ENCODE data around the gene ZNF516. TPM values are rescaled to one million over a fixed set of nuclear protein-coding genes. Genes with fewer than 3 reads are reported as not detected.
A peak's percentile ranks its signal among the peaks of the same experiment; 100 is the strongest.

Gene ZNF516
- polyA plus RNA-seq, 2 of the 4 experiments (the other 2 are of a cell fraction): 3.9 to 4.9 TPM

DNA sequence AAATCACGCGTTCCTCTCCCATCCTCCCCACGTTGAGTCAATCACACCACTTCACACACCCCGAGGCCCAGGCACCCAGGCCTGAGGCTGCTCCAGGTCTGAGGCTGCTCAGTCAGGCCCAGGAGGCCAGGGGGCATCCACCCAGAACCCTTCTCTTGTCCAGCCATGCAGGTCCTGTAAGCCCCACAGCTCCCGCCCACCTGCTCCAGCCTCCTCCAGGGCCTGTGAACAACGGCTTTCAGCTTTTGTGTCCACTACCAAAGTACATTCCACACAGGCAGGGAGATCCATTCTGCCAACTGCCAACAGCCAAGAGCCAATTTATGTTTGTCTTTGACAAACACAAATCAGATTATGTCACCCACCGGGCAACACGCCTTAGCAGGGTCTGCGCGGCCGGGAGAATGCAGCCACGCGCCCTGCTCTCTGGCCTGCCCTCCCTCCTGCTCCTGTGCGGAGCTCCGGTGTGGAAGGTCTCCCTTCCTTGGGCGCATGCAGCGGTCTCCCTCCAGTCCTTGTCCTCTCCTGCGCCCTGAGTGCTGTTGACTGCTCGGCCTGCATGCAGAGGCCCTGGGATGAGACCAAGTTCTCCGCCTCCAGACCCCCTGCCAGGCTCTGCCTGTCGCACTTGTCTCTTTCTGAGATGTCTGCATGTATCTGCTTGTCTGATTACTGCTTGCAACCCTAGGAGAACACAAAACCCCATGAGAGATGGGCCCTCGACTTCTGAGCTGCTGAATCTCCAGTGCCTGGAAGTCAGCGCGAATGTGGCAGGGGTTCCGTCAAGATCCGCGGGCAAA is 146.6 kb downstream of the ZNF516 start:
- ChIA-PET POLR2A (no interaction called here), CTCF (interaction anchor here (0.7 to 1.5 kb wide), 6 partner anchors 9 to 353 kb away, joined by 3 to 5 read pairs (median 3); no protein-coding TSS in a partner anchor)
- H3K4me2 ChIP-seq: peak overlapping the region; percentile 63; the same call in 2 of the 3 replicates
- no peaks in the 10 kb centered on the region for H3K9me3 ChIP-seq
- FAIRE-seq (no peak), DNase-seq (ENCODE audit: low read depth in 1 of 2, low spot score in 1 of 2) (no peak), ATAC-seq (peak in 1 of 2 experiments; percentile 39; a peak in 3 of 6 replicates)
- H3K27ac ChIP-seq: no peak overlapping the region
- no peak overlapping the region for H3K4me3 ChIP-seq
- no peak for TF ChIP-seq MAZ (IDR thresholded peaks at IDR 0.05; ENCODE audit: borderline replicate concordance, low read depth, low read length)
- no peak for TF ChIP-seq KDM1A (IDR thresholded peaks at IDR 0.05; ENCODE audit: low read depth)
- TF ChIP-seq, protein P1, sequence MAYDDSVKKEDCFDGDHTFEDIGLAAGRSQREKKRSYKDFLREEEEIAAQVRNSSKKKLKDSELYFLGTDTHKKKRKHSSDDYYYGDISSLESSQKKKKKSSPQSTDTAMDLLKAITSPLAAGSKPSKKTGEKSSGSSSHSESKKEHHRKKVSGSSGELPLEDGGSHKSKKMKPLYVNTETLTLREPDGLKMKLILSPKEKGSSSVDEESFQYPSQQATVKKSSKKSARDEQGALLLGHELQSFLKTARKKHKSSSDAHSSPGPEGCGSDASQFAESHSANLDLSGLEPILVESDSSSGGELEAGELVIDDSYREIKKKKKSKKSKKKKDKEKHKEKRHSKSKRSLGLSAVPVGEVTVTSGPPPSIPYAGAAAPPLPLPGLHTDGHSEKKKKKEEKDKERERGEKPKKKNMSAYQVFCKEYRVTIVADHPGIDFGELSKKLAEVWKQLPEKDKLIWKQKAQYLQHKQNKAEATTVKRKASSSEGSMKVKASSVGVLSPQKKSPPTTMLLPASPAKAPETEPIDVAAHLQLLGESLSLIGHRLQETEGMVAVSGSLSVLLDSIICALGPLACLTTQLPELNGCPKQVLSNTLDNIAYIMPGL (CRISPR knock-in tag; IDR thresholded peaks at IDR 0.05; ENCODE audit: borderline replicate concordance): no peak
- no peak for TF ChIP-seq HDAC2 (IDR thresholded peaks at IDR 0.05)
- TF ChIP-seq HOXB5 (CRISPR knock-in tag; IDR thresholded peaks at IDR 0.05): no peak
- TF ChIP-seq, protein P2, sequence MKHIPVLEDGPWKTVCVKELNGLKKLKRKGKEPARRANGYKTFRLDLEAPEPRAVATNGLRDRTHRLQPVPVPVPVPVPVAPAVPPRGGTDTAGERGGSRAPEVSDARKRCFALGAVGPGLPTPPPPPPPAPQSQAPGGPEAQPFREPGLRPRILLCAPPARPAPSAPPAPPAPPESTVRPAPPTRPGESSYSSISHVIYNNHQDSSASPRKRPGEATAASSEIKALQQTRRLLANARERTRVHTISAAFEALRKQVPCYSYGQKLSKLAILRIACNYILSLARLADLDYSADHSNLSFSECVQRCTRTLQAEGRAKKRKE (CRISPR knock-in tag; IDR thresholded peaks at IDR 0.05; ENCODE audit: low read depth): no peak
- 73% methylated on average over 17 of the region's 27 CpGs for WGBS (ENCODE audit: missing lambda C conversion rate)
- no peaks in the 10 kb centered on the region for H3K4me1 ChIP-seq

DNA sequence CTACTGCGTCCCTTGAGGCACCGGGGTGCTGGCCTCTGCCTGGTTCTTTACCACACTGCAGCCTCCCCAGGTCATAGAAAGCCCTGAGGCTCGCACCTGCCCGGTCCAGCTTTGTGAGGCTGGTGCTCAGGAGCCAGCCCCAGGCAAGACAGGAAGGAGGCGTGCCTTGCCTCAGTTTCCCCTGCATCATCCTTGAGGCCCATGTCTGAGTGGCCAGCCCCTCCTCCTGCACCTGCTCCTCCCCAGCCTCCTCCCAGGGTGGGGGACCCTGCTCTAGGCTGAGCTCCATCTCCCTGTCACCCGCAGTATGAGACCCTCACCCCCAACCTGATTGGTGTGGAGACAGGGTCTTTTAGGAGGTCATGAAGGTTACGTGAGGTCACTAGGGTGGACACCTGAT is 147.7 kb downstream of the ZNF516 start:
- POLR2A ChIA-PET: no interaction called here
- H3K4me2 ChIP-seq: no peak overlapping the region
- FAIRE-seq (no peak), ATAC-seq (no peak), DNase-seq (ENCODE audit: low read depth in 1 of 2, low spot score in 1 of 2) (no peak)
- H3K27ac ChIP-seq: no peak overlapping the region
- H3K9me3 ChIP-seq: no peaks in the 10 kb centered on the region
- CTCF ChIA-PET: interaction anchor here (1.4 to 1.5 kb wide), 2 partner anchors 90 to 175 kb away, joined by 3 read pairs; no protein-coding TSS in a partner anchor
- WGBS (ENCODE audit: missing lambda C conversion rate): 50% methylated on average over 1 of the region's 7 CpGs
- H3K4me3 ChIP-seq: no peak overlapping the region
- H3K4me1 ChIP-seq: no peaks in the 10 kb centered on the region
- no peak for TF ChIP-seq HDAC2 (IDR thresholded peaks at IDR 0.05)
- TF ChIP-seq FOXS1 (CRISPR knock-in tag; IDR thresholded peaks at IDR 0.05): no peak
- no peak for TF ChIP-seq CBX8 (IDR thresholded peaks at IDR 0.05)
- no peak for TF ChIP-seq POLR2AphosphoS2 (conservative IDR thresholded peaks at IDR 0.05; ENCODE audit: low read length)
- no peak for TF ChIP-seq ZSCAN20 (CRISPR knock-in tag; IDR thresholded peaks at IDR 0.05)
- TF ChIP-seq, protein P2 (CRISPR knock-in tag; IDR thresholded peaks at IDR 0.05; ENCODE audit: low read depth): no peak
- TF ChIP-seq, protein P3, sequence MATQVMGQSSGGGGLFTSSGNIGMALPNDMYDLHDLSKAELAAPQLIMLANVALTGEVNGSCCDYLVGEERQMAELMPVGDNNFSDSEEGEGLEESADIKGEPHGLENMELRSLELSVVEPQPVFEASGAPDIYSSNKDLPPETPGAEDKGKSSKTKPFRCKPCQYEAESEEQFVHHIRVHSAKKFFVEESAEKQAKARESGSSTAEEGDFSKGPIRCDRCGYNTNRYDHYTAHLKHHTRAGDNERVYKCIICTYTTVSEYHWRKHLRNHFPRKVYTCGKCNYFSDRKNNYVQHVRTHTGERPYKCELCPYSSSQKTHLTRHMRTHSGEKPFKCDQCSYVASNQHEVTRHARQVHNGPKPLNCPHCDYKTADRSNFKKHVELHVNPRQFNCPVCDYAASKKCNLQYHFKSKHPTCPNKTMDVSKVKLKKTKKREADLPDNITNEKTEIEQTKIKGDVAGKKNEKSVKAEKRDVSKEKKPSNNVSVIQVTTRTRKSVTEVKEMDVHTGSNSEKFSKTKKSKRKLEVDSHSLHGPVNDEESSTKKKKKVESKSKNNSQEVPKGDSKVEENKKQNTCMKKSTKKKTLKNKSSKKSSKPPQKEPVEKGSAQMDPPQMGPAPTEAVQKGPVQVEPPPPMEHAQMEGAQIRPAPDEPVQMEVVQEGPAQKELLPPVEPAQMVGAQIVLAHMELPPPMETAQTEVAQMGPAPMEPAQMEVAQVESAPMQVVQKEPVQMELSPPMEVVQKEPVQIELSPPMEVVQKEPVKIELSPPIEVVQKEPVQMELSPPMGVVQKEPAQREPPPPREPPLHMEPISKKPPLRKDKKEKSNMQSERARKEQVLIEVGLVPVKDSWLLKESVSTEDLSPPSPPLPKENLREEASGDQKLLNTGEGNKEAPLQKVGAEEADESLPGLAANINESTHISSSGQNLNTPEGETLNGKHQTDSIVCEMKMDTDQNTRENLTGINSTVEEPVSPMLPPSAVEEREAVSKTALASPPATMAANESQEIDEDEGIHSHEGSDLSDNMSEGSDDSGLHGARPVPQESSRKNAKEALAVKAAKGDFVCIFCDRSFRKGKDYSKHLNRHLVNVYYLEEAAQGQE (IDR thresholded peaks at IDR 0.05): no peak
- TF ChIP-seq, protein P4, sequence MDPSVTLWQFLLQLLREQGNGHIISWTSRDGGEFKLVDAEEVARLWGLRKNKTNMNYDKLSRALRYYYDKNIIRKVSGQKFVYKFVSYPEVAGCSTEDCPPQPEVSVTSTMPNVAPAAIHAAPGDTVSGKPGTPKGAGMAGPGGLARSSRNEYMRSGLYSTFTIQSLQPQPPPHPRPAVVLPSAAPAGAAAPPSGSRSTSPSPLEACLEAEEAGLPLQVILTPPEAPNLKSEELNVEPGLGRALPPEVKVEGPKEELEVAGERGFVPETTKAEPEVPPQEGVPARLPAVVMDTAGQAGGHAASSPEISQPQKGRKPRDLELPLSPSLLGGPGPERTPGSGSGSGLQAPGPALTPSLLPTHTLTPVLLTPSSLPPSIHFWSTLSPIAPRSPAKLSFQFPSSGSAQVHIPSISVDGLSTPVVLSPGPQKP (IDR thresholded peaks at IDR 0.05; ENCODE audit: low read depth, low read length): no peak
- no peak for TF ChIP-seq JUNB (IDR thresholded peaks at IDR 0.05)
- TF ChIP-seq, protein P5, sequence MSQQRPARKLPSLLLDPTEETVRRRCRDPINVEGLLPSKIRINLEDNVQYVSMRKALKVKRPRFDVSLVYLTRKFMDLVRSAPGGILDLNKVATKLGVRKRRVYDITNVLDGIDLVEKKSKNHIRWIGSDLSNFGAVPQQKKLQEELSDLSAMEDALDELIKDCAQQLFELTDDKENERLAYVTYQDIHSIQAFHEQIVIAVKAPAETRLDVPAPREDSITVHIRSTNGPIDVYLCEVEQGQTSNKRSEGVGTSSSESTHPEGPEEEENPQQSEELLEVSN (IDR thresholded peaks at IDR 0.05; ENCODE audit: borderline replicate concordance, low read depth): no peak
- no peak for TF ChIP-seq NPAS2 (CRISPR knock-in tag; IDR thresholded peaks at IDR 0.05; ENCODE audit: borderline replicate concordance)
- TF ChIP-seq BHLHE40 (IDR thresholded peaks at IDR 0.05; ENCODE audit: low read depth, low read length): no peak
- TF ChIP-seq, protein P6, sequence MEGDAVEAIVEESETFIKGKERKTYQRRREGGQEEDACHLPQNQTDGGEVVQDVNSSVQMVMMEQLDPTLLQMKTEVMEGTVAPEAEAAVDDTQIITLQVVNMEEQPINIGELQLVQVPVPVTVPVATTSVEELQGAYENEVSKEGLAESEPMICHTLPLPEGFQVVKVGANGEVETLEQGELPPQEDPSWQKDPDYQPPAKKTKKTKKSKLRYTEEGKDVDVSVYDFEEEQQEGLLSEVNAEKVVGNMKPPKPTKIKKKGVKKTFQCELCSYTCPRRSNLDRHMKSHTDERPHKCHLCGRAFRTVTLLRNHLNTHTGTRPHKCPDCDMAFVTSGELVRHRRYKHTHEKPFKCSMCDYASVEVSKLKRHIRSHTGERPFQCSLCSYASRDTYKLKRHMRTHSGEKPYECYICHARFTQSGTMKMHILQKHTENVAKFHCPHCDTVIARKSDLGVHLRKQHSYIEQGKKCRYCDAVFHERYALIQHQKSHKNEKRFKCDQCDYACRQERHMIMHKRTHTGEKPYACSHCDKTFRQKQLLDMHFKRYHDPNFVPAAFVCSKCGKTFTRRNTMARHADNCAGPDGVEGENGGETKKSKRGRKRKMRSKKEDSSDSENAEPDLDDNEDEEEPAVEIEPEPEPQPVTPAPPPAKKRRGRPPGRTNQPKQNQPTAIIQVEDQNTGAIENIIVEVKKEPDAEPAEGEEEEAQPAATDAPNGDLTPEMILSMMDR (IDR thresholded peaks at IDR 0.05): no peak
- no peak for TF ChIP-seq JUN (IDR thresholded peaks at IDR 0.05)
- TF ChIP-seq, protein P7, sequence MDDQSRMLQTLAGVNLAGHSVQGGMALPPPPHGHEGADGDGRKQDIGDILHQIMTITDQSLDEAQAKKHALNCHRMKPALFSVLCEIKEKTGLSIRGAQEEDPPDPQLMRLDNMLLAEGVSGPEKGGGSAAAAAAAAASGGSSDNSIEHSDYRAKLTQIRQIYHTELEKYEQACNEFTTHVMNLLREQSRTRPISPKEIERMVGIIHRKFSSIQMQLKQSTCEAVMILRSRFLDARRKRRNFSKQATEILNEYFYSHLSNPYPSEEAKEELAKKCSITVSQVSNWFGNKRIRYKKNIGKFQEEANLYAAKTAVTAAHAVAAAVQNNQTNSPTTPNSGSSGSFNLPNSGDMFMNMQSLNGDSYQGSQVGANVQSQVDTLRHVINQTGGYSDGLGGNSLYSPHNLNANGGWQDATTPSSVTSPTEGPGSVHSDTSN (IDR thresholded peaks at IDR 0.05): no peak
- no peak for TF ChIP-seq ZNF302 (CRISPR knock-in tag; IDR thresholded peaks at IDR 0.05)
- TF ChIP-seq ZC3H11A (IDR thresholded peaks at IDR 0.05): no peak
- no peak for TF ChIP-seq EP300 (IDR thresholded peaks at IDR 0.05)
- TF ChIP-seq CHD2 (IDR thresholded peaks at IDR 0.05; ENCODE audit: low read length, partially characterized antibody): no peak

Measured in A549 (cell line).